Karpas-422 (cell line): ENCODE results near the gene ADD2. TPM values are rescaled to one million over a fixed set of nuclear protein-coding genes. Genes with fewer than 3 reads are reported as not detected.

Source experiments
- DNase-seq: peaks from one replicate; pipeline ENCODE4 v3.0.0-alpha.2; 2015
- H2AFZ ChIP-seq: fragments of 200-600 bp; sonication (generic); 2 replicates; pipeline ENCODE4 v1.6.1; 2014; ENCODE audit warnings: antibody characterized with exemption, low read length, mixed read lengths
- H3K27ac ChIP-seq: fragments of 200-600 bp; sonication (generic); 2 replicates; pipeline ENCODE4 v1.5.1; 2014; ENCODE audit warnings: mild to moderate bottlenecking, low read length, moderate library complexity
- H3K27me3 ChIP-seq: fragments of 200-600 bp; sonication (generic); 2 replicates; pipeline ENCODE4 v1.6.1; 2014; ENCODE audit warnings: low read length, mixed read lengths
- H3K36me3 ChIP-seq: fragments of 200-600 bp; sonication (generic); 2 replicates; pipeline ENCODE4 v1.6.1; 2014; ENCODE audit warnings: low read length, mixed read lengths; ENCODE audit not compliant: insufficient read depth
- H3K4me1 ChIP-seq: fragments of 200-600 bp; sonication (generic); 2 replicates; pipeline ENCODE4 v1.6.1; 2014; ENCODE audit warnings: mild to moderate bottlenecking, low read length, mixed read lengths
- H3K4me2 ChIP-seq: fragments of 200-600 bp; sonication (generic); 2 replicates; pipeline ENCODE4 v1.6.1; 2014; ENCODE audit warnings: low read length, low read depth, mild to moderate bottlenecking; ENCODE audit not compliant: poor library complexity, severe bottlenecking
- H3K4me3 ChIP-seq: fragments of 200-600 bp; sonication (generic); 2 replicates; pipeline ENCODE4 v1.5.1; 2014; ENCODE audit warnings: mild to moderate bottlenecking, antibody characterized with exemption, low read length, mixed read lengths
- H3K79me2 ChIP-seq: fragments of 200-600 bp; sonication (generic); 2 replicates; pipeline ENCODE4 v1.6.1; 2014; ENCODE audit warnings: mild to moderate bottlenecking, low read length, mixed read lengths
- H3K9ac ChIP-seq: fragments of 200-600 bp; sonication (generic); 2 replicates; pipeline ENCODE4 v1.6.0; 2014; ENCODE audit warnings: low read length
- H3K9me2 ChIP-seq: fragments of 200-600 bp; sonication (generic), shearing (Covaris generic); replicated peaks from 2 replicates; pipeline ENCODE4 v1.6.0; 2014; ENCODE audit warnings: mild to moderate bottlenecking, low read length, moderate library complexity; ENCODE audit not compliant: insufficient read depth
- H3K9me3 ChIP-seq: fragments of 300-700, 200-600 bp; sonication (generic); 2 replicates; pipeline ENCODE4 v1.6.1; 2014; ENCODE audit warnings: low read length, mixed read lengths
- H4K20me1 ChIP-seq: fragments of 200-600 bp; sonication (generic); 2 replicates; pipeline ENCODE4 v1.6.1; 2014; ENCODE audit warnings: mild to moderate bottlenecking, antibody characterized with exemption, low read length, low read depth; ENCODE audit not compliant: insufficient read depth
- total RNA-seq: library from RNA; depleted of rRNA; stranded (reverse); fragments of >200 nt; shearing (Covaris generic); gene quantifications from 2 replicates; pipeline ENCODE4 v1.2.3, GENCODE V29; 2014; ENCODE audit warnings: low replicate concordance

ADD2 gene
- total RNA-seq, 1 experiment from 2014 or later: not detected

DNA sequence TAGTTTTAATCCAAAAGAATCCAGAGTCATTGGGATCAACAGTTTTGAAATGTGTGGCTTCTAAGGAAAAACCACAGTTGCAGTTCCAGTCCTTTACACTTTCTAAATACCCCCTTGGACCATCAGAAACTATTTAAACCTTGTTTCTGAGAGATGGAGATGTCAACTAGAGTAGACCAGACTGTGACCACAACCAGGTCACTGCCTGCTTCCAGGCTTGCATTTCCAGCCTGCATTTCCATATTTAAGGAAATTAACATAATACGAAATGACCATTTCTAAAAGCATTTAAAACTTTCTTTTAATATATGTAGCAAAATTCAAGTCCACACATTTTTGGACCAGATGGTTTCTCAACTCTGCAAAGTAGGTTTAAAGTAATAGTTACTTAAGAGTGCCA lies 38.4 kb downstream of the ADD2 start:
- no peak overlapping the region for H2AFZ ChIP-seq

DNA sequence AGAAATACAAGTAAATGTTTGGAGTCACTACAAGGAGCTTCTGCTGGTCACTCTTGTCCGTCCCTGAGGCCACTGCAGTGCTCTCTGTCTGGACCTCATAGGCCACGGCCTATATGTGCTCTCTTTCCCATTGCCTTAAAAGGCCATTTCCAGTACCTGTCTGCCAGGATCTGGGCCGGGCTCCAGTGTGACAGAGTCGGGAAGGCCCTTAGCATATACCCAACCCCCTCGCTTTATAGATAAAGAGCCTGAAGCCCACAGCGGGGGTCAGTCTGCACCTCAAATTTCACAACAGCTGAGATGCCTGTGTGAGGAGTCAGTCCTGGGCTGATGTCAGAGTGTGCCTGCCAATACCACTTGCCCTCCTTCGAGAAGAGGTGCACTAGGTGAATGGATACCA lies 39.9 kb downstream of the ADD2 start:
- Histone ChIP-seq H3K4me3 (no peak overlapping the region), H3K4me1 (no peaks in the 10 kb centered on the region), H3K9ac (no peak overlapping the region), H3K4me2 (no peak overlapping the region), H3K27ac (no peak overlapping the region), H3K79me2 (no peaks in the 10 kb centered on the region), H2AFZ (no peak overlapping the region), H3K27me3 (no peaks in the 10 kb centered on the region), H3K9me3 (no peaks in the 10 kb centered on the region), H4K20me1 (no peaks in the 10 kb centered on the region), H3K36me3 (no peaks in the 10 kb centered on the region), H3K9me2 (no peaks in the 10 kb centered on the region)
- DNase-seq: no peak

More for the DNA sequence above, 38.4 kb downstream of the ADD2 start:
- H3K9me2 ChIP-seq: no peaks in the 10 kb centered on the region
- H4K20me1 ChIP-seq: no peaks in the 10 kb centered on the region
- H3K27me3 ChIP-seq: no peaks in the 10 kb centered on the region
- H3K27ac ChIP-seq: no peak overlapping the region
- H3K4me1 ChIP-seq: no peaks in the 10 kb centered on the region
- H3K9me3 ChIP-seq: no peaks in the 10 kb centered on the region
- DNase-seq: no peak
- H3K79me2 ChIP-seq: no peaks in the 10 kb centered on the region
- no peak overlapping the region for H3K9ac ChIP-seq
- H3K4me3 ChIP-seq: no peak overlapping the region
- no peaks in the 10 kb centered on the region for H3K36me3 ChIP-seq
- no peak overlapping the region for H3K4me2 ChIP-seq

DNA sequence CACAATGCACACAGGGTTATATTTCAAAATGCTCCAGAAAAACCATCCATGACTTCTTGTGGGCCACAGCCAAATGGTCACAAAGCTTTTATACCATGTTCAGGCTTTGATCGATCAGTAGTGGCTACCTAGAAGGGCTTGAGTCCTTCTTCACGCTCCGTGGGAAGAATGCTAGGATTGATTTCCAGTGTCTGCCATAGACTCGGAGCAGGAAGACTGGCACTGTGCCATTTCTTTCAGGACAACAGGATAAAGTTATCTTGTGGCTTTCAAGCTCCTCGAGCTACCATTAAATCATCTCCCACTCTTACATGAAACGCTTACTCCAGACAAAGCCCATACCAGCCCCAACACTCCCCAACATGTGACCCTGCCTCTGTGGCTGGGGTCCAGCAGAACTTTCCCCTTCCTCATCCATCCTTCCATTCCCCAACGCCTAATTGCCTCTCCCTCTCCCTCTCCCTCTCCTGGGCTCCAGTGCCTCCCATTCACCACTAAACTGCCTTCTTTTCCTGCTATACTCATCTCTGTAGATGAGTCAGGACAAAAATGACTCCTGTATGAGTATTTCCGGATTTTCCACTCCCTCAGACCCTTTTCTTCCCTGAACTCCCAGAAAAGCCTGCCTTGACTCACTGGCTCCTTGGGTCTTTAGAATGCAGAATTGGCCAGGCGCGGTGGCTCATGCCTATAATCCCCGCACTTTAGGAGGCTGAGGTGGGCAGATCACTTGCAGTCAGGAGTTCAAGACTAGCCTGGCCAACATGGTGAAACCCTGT lies 40.9 kb downstream of the ADD2 start:
- Histone ChIP-seq H3K36me3 (no peaks in the 10 kb centered on the region), H3K4me1 (no peaks in the 10 kb centered on the region), H3K4me2 (no peak overlapping the region), H3K79me2 (no peaks in the 10 kb centered on the region), H2AFZ (no peak overlapping the region), H3K27ac (no peak overlapping the region), H4K20me1 (no peaks in the 10 kb centered on the region), H3K4me3 (no peak overlapping the region), H3K9ac (no peak overlapping the region), H3K9me2 (no peaks in the 10 kb centered on the region), H3K9me3 (no peaks in the 10 kb centered on the region), H3K27me3 (no peaks in the 10 kb centered on the region)
- DNase-seq: no peak

DNA sequence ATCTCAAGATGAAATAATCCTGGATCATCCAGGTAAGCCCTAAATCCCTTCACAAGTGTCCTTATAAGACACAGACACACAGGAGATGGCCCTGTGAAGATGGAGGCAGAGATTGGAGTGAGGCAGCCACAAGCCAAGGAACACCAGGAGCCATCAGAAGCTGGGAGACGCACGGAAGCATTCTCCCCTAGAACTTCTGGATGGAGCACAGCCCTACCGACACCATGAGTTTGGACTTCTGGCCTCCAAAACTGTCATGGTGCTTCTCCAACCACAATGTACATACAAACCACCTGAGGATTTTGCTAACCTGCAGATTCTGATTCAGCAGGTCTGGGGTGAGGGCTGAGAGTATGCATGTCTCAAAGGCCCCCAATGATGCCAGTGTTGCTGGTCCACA lies 42.5 kb downstream of the ADD2 start:
- no peaks in the 10 kb centered on the region for H4K20me1 ChIP-seq
- no peaks in the 10 kb centered on the region for H3K9me3 ChIP-seq
- no peaks in the 10 kb centered on the region for H3K36me3 ChIP-seq
- no peak overlapping the region for H3K4me2 ChIP-seq
- no peak for DNase-seq
- H3K4me3 ChIP-seq: no peak overlapping the region
- no peaks in the 10 kb centered on the region for H3K4me1 ChIP-seq
- H3K27me3 ChIP-seq: no peaks in the 10 kb centered on the region
- H3K27ac ChIP-seq: no peak overlapping the region
- H3K9me2 ChIP-seq: no peaks in the 10 kb centered on the region
- no peak overlapping the region for H3K9ac ChIP-seq
- no peak overlapping the region for H2AFZ ChIP-seq
- H3K79me2 ChIP-seq: no peaks in the 10 kb centered on the region

DNA sequence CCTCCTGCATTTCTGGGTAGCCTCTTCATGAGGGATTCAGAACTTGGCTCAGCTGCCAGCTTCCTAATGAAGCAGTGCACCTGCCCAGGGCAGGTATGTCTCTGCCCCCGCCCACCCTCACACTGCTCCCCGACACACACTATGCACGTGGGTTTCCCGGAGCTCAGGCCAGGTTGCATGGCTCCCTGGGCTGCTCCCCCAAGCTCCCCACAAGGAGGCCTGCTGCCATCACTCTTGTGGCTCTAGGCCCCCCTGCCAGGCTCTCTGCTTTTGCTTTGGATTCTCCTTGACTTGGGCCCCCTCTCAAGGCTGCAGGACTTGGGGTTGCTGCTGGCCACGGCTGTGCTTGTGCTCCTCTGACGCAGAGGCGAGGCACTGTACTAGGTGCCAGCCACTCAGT lies 43.6 kb downstream of the ADD2 start:
- Histone ChIP-seq H3K27ac (no peak overlapping the region), H3K27me3 (no peaks in the 10 kb centered on the region), H3K4me2 (no peak overlapping the region), H3K9ac (no peak overlapping the region), H3K9me3 (no peaks in the 10 kb centered on the region), H4K20me1 (no peaks in the 10 kb centered on the region), H3K36me3 (no peaks in the 10 kb centered on the region), H3K9me2 (no peaks in the 10 kb centered on the region), H3K79me2 (no peaks in the 10 kb centered on the region), H2AFZ (no peak overlapping the region), H3K4me3 (no peak overlapping the region), H3K4me1 (no peaks in the 10 kb centered on the region)
- DNase-seq: no peak

DNA sequence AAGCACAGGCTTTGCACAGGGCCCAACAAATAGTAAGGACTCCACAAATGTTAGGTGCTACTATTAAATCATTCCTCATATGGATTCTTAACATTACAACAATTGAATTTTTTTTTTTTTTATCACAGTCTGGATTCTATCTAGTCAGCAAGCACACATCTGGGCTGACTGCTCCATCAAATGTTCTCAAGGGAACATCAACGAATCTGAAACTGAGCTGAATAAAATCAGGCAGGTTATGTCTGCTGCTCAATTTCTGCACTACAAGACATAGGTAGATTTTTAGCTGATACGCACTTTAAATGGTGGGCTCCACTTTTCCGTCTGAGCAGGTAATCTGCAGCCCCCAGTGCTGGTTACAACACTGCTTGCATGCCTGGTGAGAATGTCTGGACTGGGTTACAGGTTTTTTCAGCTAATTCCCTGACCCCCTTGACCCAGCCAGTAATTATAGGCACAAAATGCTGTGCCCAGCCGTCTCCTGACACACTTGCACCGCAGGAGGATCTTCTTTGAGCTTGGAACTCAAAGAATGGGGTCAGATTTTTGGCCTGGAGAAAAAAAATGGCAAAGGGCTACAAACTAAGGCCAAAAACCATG lies 44.6 kb downstream of the ADD2 start:
- H3K9ac ChIP-seq: no peak overlapping the region
- H4K20me1 ChIP-seq: no peaks in the 10 kb centered on the region
- no peaks in the 10 kb centered on the region for H3K27me3 ChIP-seq
- H3K9me2 ChIP-seq: no peaks in the 10 kb centered on the region
- no peaks in the 10 kb centered on the region for H3K36me3 ChIP-seq
- no peak overlapping the region for H2AFZ ChIP-seq
- no peaks in the 10 kb centered on the region for H3K9me3 ChIP-seq
- no peak overlapping the region for H3K4me2 ChIP-seq
- no peak for DNase-seq
- H3K79me2 ChIP-seq: no peaks in the 10 kb centered on the region
- no peaks in the 10 kb centered on the region for H3K4me1 ChIP-seq
- H3K4me3 ChIP-seq: no peak overlapping the region
- H3K27ac ChIP-seq: no peak overlapping the region

DNA sequence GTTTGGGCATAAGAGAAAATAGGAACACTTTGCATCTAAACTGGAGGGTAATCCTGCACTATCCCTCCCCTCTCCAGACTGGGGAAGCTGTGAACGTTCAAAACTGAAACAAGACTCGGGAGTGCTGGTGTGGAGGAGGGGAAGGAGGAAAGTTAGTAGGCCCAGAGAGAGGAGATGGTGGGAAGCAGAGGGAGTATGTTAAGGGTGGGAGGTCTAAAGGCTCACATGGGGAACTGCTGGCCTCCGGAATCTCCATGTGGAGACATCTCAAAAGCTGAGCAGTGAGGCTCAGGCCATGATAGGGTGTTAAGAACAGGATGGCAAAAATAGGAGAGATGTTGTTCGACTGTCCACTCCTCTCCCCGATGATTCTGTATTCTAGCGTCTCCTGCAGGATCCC lies 47.9 kb downstream of the ADD2 start:
- H3K36me3 ChIP-seq: no peaks in the 10 kb centered on the region
- H3K4me3 ChIP-seq: no peak overlapping the region
- H3K9me3 ChIP-seq: no peaks in the 10 kb centered on the region
- no peaks in the 10 kb centered on the region for H3K9me2 ChIP-seq
- no peaks in the 10 kb centered on the region for H3K27me3 ChIP-seq
- H3K79me2 ChIP-seq: no peaks in the 10 kb centered on the region
- no peak overlapping the region for H3K9ac ChIP-seq
- no peak overlapping the region for H3K27ac ChIP-seq
- H2AFZ ChIP-seq: no peak overlapping the region
- H3K4me2 ChIP-seq: no peak overlapping the region
- no peak for DNase-seq
- H4K20me1 ChIP-seq: no peaks in the 10 kb centered on the region
- no peaks in the 10 kb centered on the region for H3K4me1 ChIP-seq

DNA sequence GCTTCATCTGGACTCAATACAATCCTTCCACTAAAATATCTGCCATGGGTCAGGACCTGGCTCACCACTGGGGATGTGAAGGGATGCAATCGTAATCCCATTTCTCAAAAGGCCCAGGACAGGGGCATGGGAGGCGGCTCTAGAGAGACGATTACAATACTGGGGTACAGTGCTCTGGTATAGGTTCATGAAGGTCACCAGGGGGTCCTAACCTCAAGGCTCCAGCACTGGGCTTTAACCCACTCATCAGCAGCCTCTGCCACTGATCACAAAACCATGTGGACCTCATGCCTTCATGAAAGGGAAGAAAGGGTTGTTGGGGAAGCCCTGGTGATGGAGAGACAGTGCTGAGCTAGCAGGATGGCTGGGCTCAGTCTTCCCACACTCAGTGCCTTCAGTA lies 48.8 kb downstream of the ADD2 start:
- Histone ChIP-seq H3K9me2 (no peaks in the 10 kb centered on the region), H2AFZ (no peak overlapping the region), H3K9ac (no peak overlapping the region), H3K4me1 (no peaks in the 10 kb centered on the region), H3K79me2 (no peaks in the 10 kb centered on the region), H3K9me3 (no peaks in the 10 kb centered on the region), H3K27me3 (no peaks in the 10 kb centered on the region), H3K27ac (no peak overlapping the region), H3K36me3 (no peaks in the 10 kb centered on the region), H3K4me2 (no peak overlapping the region), H4K20me1 (no peaks in the 10 kb centered on the region), H3K4me3 (no peak overlapping the region)
- DNase-seq: no peak
